ENCODE data around the gene RSPO4. TPM values are rescaled to one million over a fixed set of nuclear protein-coding genes. Genes with fewer than 3 reads are reported as not detected.

Gene RSPO4
- total RNA-seq, 2 experiments from 2014 or later: not detected

DNA sequence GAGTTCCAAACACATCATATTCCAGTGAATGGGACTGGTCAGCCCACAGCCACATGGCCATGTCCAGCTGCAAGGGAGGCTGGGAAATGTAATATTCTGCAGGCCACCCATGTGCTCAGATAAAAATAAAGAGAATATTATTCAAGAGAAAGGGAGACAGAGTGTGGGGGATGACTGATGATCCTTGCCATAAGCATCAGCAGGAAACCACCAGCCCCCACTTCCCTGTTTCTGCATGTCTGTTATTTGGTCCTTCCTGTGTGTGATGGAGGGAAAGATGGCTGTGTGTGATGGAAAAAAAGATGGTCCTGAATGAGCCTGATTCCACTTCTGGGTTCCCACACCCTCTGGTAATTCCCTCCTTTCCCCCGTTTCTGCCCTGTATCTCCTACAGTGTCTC lies 13.1 kb upstream of the RSPO4 start:
- H3K79me2 ChIP-seq (ENCODE audit: insufficient read depth, low read depth, low read length): no peaks in the 10 kb centered on the region
- no TSS peak for BruUV-seq (replicated peaks)
- ChIA-PET POLR2A (no interaction called here), CTCF (ENCODE audit: unreplicated experiment) (no interaction called here)
- no peak for DNase-seq (ENCODE audit: low spot score)
- H3K9me3 ChIP-seq (ENCODE audit: low read length): no peaks in the 10 kb centered on the region
- no peaks in the 10 kb centered on the region for H3K9me2 ChIP-seq (ENCODE audit: insufficient read depth, low read length)
- no peaks in the 10 kb centered on the region for H4K20me1 ChIP-seq (ENCODE audit: insufficient read depth, low read length)
- H3K4me2 ChIP-seq (ENCODE audit: low read length): no peak overlapping the region
- no peak overlapping the region for H3K4me3 ChIP-seq (ENCODE audit: low read depth, low read length, poor library complexity, severe bottlenecking)
- no peaks in the 10 kb centered on the region for H3K4me1 ChIP-seq (ENCODE audit: insufficient read depth, low read length, poor library complexity, severe bottlenecking)
- no peak overlapping the region for H3K27ac ChIP-seq (ENCODE audit: low read depth, low read length, poor library complexity, severe bottlenecking)
- no peak for TF ChIP-seq EZH2phosphoT487 (IDR thresholded peaks at IDR 0.05; ENCODE audit: borderline replicate concordance, low read depth, low read length)
- no peak for TF ChIP-seq CTCF (conservative IDR thresholded peaks at IDR 0.05; ENCODE audit: low read length)
- no peaks in the 10 kb centered on the region for H3K36me3 ChIP-seq (ENCODE audit: insufficient read depth, low read length)
- intact Hi-C loops (cut with micrococcal nuclease; ENCODE audit: unreplicated experiment): no loop called here
- no peak overlapping the region for H2AFZ ChIP-seq (ENCODE audit: low read length)

DNA sequence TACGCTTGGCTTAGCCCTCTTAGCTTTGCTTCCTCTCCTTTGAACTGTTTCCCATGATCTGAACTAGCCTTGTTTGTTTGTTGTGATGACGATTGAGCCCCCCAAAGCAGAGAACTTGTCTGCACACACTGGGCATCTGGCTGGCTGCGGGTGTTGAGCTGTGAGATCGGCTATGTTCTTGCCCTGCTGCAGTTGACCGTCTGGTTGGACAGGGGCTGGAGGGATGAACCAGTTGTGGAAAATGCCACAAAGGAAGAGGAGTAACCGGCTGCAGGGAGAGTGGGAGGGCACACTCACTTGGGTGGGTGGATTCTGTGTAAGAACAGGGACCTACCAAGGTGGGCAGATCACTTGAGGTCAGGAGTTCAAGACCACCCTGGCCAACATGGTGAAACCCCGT lies 12.4 kb upstream of the RSPO4 start:
- H3K79me2 ChIP-seq (ENCODE audit: insufficient read depth, low read depth, low read length): no peaks in the 10 kb centered on the region
- no peaks in the 10 kb centered on the region for H3K36me3 ChIP-seq (ENCODE audit: insufficient read depth, low read length)
- DNase-seq (ENCODE audit: low spot score): no peak
- no peak overlapping the region for H3K27ac ChIP-seq (ENCODE audit: low read depth, low read length, poor library complexity, severe bottlenecking)
- H2AFZ ChIP-seq (ENCODE audit: low read length): no peak overlapping the region
- no peaks in the 10 kb centered on the region for H3K4me1 ChIP-seq (ENCODE audit: insufficient read depth, low read length, poor library complexity, severe bottlenecking)
- intact Hi-C loops (cut with micrococcal nuclease; ENCODE audit: unreplicated experiment): no loop called here
- TF ChIP-seq CTCF (conservative IDR thresholded peaks at IDR 0.05; ENCODE audit: low read length): no peak
- no peak for TF ChIP-seq EZH2phosphoT487 (IDR thresholded peaks at IDR 0.05; ENCODE audit: borderline replicate concordance, low read depth, low read length)
- CTCF ChIA-PET (ENCODE audit: unreplicated experiment): no interaction called here
- H3K4me3 ChIP-seq (ENCODE audit: low read depth, low read length, poor library complexity, severe bottlenecking): no peak overlapping the region
- no peak overlapping the region for H3K4me2 ChIP-seq (ENCODE audit: low read length)
- H4K20me1 ChIP-seq (ENCODE audit: insufficient read depth, low read length): no peaks in the 10 kb centered on the region
- POLR2A ChIA-PET: no interaction called here
- no TSS peak for BruUV-seq (replicated peaks)
- H3K9me2 ChIP-seq (ENCODE audit: insufficient read depth, low read length): no peaks in the 10 kb centered on the region
- no peaks in the 10 kb centered on the region for H3K9me3 ChIP-seq (ENCODE audit: low read length)

DNA sequence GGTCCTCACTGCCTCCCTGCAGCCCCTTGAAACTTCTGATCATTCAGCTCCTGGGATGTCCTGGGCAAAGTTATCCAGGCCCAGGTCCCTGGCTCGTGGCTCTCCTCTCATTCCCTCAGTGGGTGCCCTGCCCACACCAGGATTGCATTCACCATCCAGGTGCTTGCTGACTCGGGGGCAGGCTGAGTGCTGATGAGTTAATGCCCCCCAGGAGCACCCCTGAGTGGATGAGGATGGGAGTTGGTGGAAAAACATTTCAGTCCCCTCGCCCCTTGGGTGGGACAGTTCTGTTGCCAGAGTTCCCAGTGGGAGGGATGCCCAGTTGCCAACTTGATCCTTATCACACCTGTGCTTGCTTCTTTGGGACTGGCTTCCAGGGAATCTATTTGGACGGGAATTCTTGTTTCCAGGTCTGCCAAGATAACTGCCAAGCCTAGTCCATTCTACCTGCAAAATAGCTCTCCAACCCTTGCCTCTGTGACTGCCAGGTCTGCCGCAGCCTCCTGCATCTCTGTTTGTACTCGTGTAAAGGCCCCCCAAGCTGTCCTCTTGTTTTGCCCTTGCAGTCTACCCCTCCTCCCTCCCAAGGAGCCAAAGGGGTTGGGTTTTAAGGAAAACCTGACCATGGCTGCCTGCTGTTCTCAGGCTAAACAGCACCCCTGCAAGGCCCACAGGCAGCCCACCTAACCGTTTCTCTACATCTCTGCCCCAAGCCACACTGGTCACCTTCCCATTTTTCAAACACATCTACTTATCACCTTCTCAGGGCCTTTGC lies 11.6 kb upstream of the RSPO4 start:
- H2AFZ ChIP-seq (ENCODE audit: low read length): no peak overlapping the region
- no peak for DNase-seq (ENCODE audit: low spot score)
- H3K36me3 ChIP-seq (ENCODE audit: insufficient read depth, low read length): no peaks in the 10 kb centered on the region
- H3K79me2 ChIP-seq (ENCODE audit: insufficient read depth, low read depth, low read length): no peaks in the 10 kb centered on the region
- BruUV-seq (replicated peaks): no TSS peak
- no peaks in the 10 kb centered on the region for H3K9me2 ChIP-seq (ENCODE audit: insufficient read depth, low read length)
- H3K4me3 ChIP-seq (ENCODE audit: low read depth, low read length, poor library complexity, severe bottlenecking): no peak overlapping the region
- no peaks in the 10 kb centered on the region for H4K20me1 ChIP-seq (ENCODE audit: insufficient read depth, low read length)
- no peaks in the 10 kb centered on the region for H3K9me3 ChIP-seq (ENCODE audit: low read length)
- no peak overlapping the region for H3K4me2 ChIP-seq (ENCODE audit: low read length)
- TF ChIP-seq EZH2phosphoT487 (IDR thresholded peaks at IDR 0.05; ENCODE audit: borderline replicate concordance, low read depth, low read length) (no peak), CTCF (conservative IDR thresholded peaks at IDR 0.05; ENCODE audit: low read length) (no peak)
- no peak overlapping the region for H3K27ac ChIP-seq (ENCODE audit: low read depth, low read length, poor library complexity, severe bottlenecking)
- no peaks in the 10 kb centered on the region for H3K4me1 ChIP-seq (ENCODE audit: insufficient read depth, low read length, poor library complexity, severe bottlenecking)
- intact Hi-C loops (cut with micrococcal nuclease; ENCODE audit: unreplicated experiment): no loop called here
- POLR2A ChIA-PET: no interaction called here
- CTCF ChIA-PET (ENCODE audit: unreplicated experiment): no interaction called here

Data from OCI-LY7 (cell line).